Adipose tissue (tissue), 3 donors: ENCODE results near the gene HARBI1. TPM values are rescaled to one million over a fixed set of nuclear protein-coding genes. Genes with fewer than 3 reads are reported as not detected.

Experiments used
- H3K27ac ChIP-seq: one replicate; pipeline ENCODE4 v1.5.1; 2013; ENCODE audit warnings: low read depth, low read length
- WGBS, 3 donors: extraction: QIAGEN DNeasy Blood & Tissue Kit; methylation state at CpG; one replicate each; pipeline ENCODE4 v1.1.7; 2013; 5-methylcytosine and 5-hydroxymethylcytosine counted together
- polyA plus RNA-seq, 3 donors: library from polyadenylated mRNA; stranded (reverse); fragments of 200-250 nt; gene quantifications; one replicate each; pipeline ENCODE4 v1.2.3, GENCODE V29; 2013
- donor health status: healthy with polysubstance abuse.
- donor health status: Bipolar disorder and iron deficiency.
- donor health status: healthy.

Gene HARBI1
- polyA plus RNA-seq, 3 donors, result 1.7 to 3.1 (median 2.5) TPM

GRCh38 chr11:46564459-46564858 is 52.6 kb downstream of the HARBI1 start:
- WGBS, 3 donors, result 79 to 96% (median 93%) methylated on average over 1 of the region's 1 CpG
- no peak overlapping the region for H3K27ac ChIP-seq

- no peak overlapping the region for H3K27ac ChIP-seq
- 95 to 100% (median 96%) methylated on average over 5 of the region's 5 CpGs for WGBS, 3 donors
These were observed 54.5 kb downstream of the HARBI1 start for GRCh38 chr11:46562527-46562926.

GRCh38 chr11:46560300-46560991 is 56.6 kb downstream of the HARBI1 start:
- 0 to 5% (median 1%) methylated on average over 6 of the region's 6 CpGs for WGBS, 3 donors

GRCh38 chr11:46559815-46560214 is 57.2 kb downstream of the HARBI1 start:
- H3K27ac ChIP-seq, result no peak overlapping the region
- WGBS, 3 donors, result 15 to 53% (median 38%) methylated on average over 1 of the region's 1 CpG

More at GRCh38 chr11:46560300-46560991, 56.6 kb downstream of the HARBI1 start:
- no peak overlapping the region for H3K27ac ChIP-seq

- WGBS, 3 donors, result 71 to 85% (median 85%) methylated on average over 7 of the region's 7 CpGs
- no peak overlapping the region for H3K27ac ChIP-seq
These were observed 59.3 kb downstream of the HARBI1 start for GRCh38 chr11:46557684-46558151.

- 36 to 55% (median 44%) methylated on average over 2 of the region's 2 CpGs for WGBS, 3 donors
- H3K27ac ChIP-seq, result no peak overlapping the region
These were observed 61.6 kb downstream of the HARBI1 start for GRCh38 chr11:46555267-46556054.

- H3K27ac ChIP-seq, result no peak overlapping the region
- 39 to 49% (median 47%) methylated on average over 5 of the region's 5 CpGs for WGBS, 3 donors
These were observed 62.5 kb downstream of the HARBI1 start for GRCh38 chr11:46554213-46555147.

GRCh38 chr11:46553814-46554212 is 63.2 kb downstream of the HARBI1 start:
- WGBS, 3 donors, result 3 to 5% (median 3%) methylated on average over 1 of the region's 1 CpG
- no peak overlapping the region for H3K27ac ChIP-seq

Other genes with a start within 250 kb of the HARBI1 start
- gene MDK, start 235.6 kb downstream of the HARBI1 start, polyA plus RNA-seq, result 10 to 100 TPM; 12.8 to 18.6 (median 17.7) TPM
- gene CHRM4, start 225.5 kb downstream of the HARBI1 start, polyA plus RNA-seq, result under 1 TPM in 2 of 3 donors, not detected in 1; 0.08 to 0.09 TPM
- 10 to 100 TPM in 1 of 3 donors, 1 to 10 TPM in 2; 7.6 to 10.7 (median 9.9) TPM for gene AMBRA1, start 23.2 kb downstream of the HARBI1 start, polyA plus RNA-seq
- gene ATG13, start 326 bp upstream of the HARBI1 start, polyA plus RNA-seq, result 10 to 100 TPM; 28.9 to 63.3 (median 36.4) TPM
- 10 to 100 TPM; 20.4 to 57.6 (median 47.7) TPM for gene ARHGAP1, start 83.4 kb upstream of the HARBI1 start, polyA plus RNA-seq
- gene ZNF408, start 83.8 kb upstream of the HARBI1 start, polyA plus RNA-seq, result 1 to 10 TPM; 4.0 to 8.0 (median 4.4) TPM
- not detected for gene F2, start 102.0 kb upstream of the HARBI1 start, polyA plus RNA-seq
- 10 to 100 TPM in 2 of 3 donors, 1 to 10 TPM in 1; 7.2 to 12.9 (median 12.8) TPM for gene CKAP5, start 229.1 kb upstream of the HARBI1 start, polyA plus RNA-seq